Uterus (tissue), 2 donors: ENCODE measurements around the gene TMEM178A.

Experiments
- CTCF ChIP-seq, 4 experiments: fragments of 200-600 bp in 2 of 4; fragments of 450-650 bp in 2 of 4; sonication (generic) in 2 of 4; IDR thresholded peaks; one replicate each; pipeline ENCODE4 v1.5.1; 2016 to 2019; ENCODE audit warnings: antibody characterized with exemption in 4 of 4, mild to moderate bottlenecking in 2 of 4, moderate library complexity in 1 of 4
- POLR2A ChIP-seq, 2 donors: fragments of 450-650 bp; IDR thresholded peaks; one replicate each; pipeline ENCODE4 v1.6.1; 2016; ENCODE audit warnings: antibody characterized with exemption in 2 of 2, mild to moderate bottlenecking in 1 of 2, moderate library complexity in 1 of 2

GRCh38 chr2:39659765-39660611, 5.7 kb upstream of the TMEM178A start:
- TF ChIP-seq CTCF (IDR thresholded peaks at IDR 0.05): no peak
- no peak for TF ChIP-seq POLR2A (IDR thresholded peaks at IDR 0.05)
